HepG2 (cell line): ENCODE measurements around the gene HYOU1. TPM values are rescaled to one million over a fixed set of nuclear protein-coding genes. Genes with fewer than 3 reads are reported as not detected.

Experiments
- CEBPG ChIP-seq: IDR thresholded peaks from 2 replicates; pipeline ENCODE4 v1.6.1; 2016
- CHCHD3 ChIP-seq: sonication (generic); formaldehyde crosslinking; IDR thresholded peaks from 2 replicates; pipeline ENCODE4 v1.8.0; 2022; ENCODE audit warnings: mild to moderate bottlenecking, missing genetic modification reagents, moderate library complexity
- FLYWCH1 ChIP-seq: sonication (generic); formaldehyde crosslinking; IDR thresholded peaks from 2 replicates; pipeline ENCODE4 v1.8.1; 2023; ENCODE audit warnings: mild to moderate bottlenecking, missing genetic modification reagents
- FOXA1 ChIP-seq, 2 experiments: fragments of 450-650 bp in 1 of 2; sonication (generic) in 1 of 2; formaldehyde crosslinking in 1 of 2; IDR thresholded peaks; 2 replicates each; pipeline versions ENCODE4 v1.4.0 to v1.6.1; 2016 to 2020; ENCODE audit warnings: missing genetic modification reagents in 1 of 2
- KDM5A ChIP-seq: fragments of 200-600 bp; sonication (generic); IDR thresholded peaks from 2 replicates; pipeline ENCODE4 v1.7.0; 2018; ENCODE audit warnings: antibody characterized with exemption, mild to moderate bottlenecking, low read length, borderline replicate concordance
- KLF6 ChIP-seq: IDR thresholded peaks from 2 replicates; pipeline ENCODE4 v1.8.0; 2016; ENCODE audit warnings: missing biosample characterization, missing genetic modification reagents
- MXI1 ChIP-seq: IDR thresholded peaks from 3 replicates; pipeline ENCODE4 v1.6.1; 2012; ENCODE audit warnings: low read depth, low read length, inconsistent platforms, borderline replicate concordance
- NCOA1 ChIP-seq: sonication (generic); formaldehyde crosslinking; IDR thresholded peaks from 2 replicates; pipeline ENCODE4 v1.9.0; 2021; ENCODE audit warnings: missing genetic modification reagents
- NFYB ChIP-seq: sonication (generic); formaldehyde crosslinking; IDR thresholded peaks from 2 replicates; pipeline ENCODE4 v1.4.0; 2020; ENCODE audit warnings: missing genetic modification reagents
- POLR2G ChIP-seq: fragments of 200-400 bp; formaldehyde crosslinking; IDR thresholded peaks from 2 replicates; pipeline ENCODE4 v1.6.1; 2018; ENCODE audit warnings: mild to moderate bottlenecking, low read depth, low read length, moderate library complexity
- SMARCE1 ChIP-seq: fragments of 450-650 bp; IDR thresholded peaks from 2 replicates; pipeline ENCODE4 v1.6.1; 2017; ENCODE audit warnings: borderline replicate concordance
- YEATS4 ChIP-seq: sonication (generic); formaldehyde crosslinking; IDR thresholded peaks from 2 replicates; pipeline ENCODE4 v1.4.0; 2020; ENCODE audit warnings: missing genetic modification reagents, borderline replicate concordance
- YY1 ChIP-seq: IDR thresholded peaks from 2 replicates; pipeline ENCODE4 v1.6.1; 2011; ENCODE audit warnings: low read length, low read depth, moderate library complexity, mild to moderate bottlenecking; ENCODE audit not compliant: insufficient read depth, insufficient replicate concordance
- ZKSCAN5 ChIP-seq: sonication (generic); formaldehyde crosslinking; IDR thresholded peaks from 2 replicates; pipeline ENCODE4 v1.5.1; 2020; ENCODE audit warnings: mild to moderate bottlenecking, missing genetic modification reagents
- ZNF652 ChIP-seq: IDR thresholded peaks from 2 replicates; pipeline ENCODE4 v1.6.1; 2016; ENCODE audit warnings: low read depth, borderline replicate concordance
- ZNF724P ChIP-seq: sonication (generic); formaldehyde crosslinking; IDR thresholded peaks from 2 replicates; pipeline ENCODE4 v1.8.0; 2022; ENCODE audit warnings: missing genetic modification reagents, borderline replicate concordance
- ZNF761 ChIP-seq: sonication (generic); formaldehyde crosslinking; conservative IDR thresholded peaks from 2 replicates; pipeline ENCODE4 v1.4.0; 2020; ENCODE audit warnings: mild to moderate bottlenecking, missing genetic modification reagents
- ZNF879 ChIP-seq: sonication (generic); formaldehyde crosslinking; IDR thresholded peaks from 2 replicates; pipeline ENCODE4 v1.8.1; 2023; ENCODE audit warnings: missing genetic modification reagents
- polyA plus RNA-seq, 8 experiments: library from polyadenylated mRNA; depleted of rRNA in 3 of 8; stranded (reverse) in 7 of 8; unstranded in 1 of 8; fragments of >200 nt; fragmentation: Illumina TruSeq in 4 of 8; extraction: Trizol in 4 of 8; gene quantifications; 2 replicates each; pipeline versions ENCODE4 v1.2.1 to v1.2.3, GENCODE V29; 2011 to 2016; ENCODE audit warnings: low read depth in 4 of 8, missing spikeins in 1 of 8, mixed read lengths in 1 of 8; ENCODE audit not compliant: insufficient read depth in 1 of 8
- total RNA-seq, 5 experiments: library from RNA; depleted of rRNA; stranded (reverse); fragments of >200 nt; fragmentation: Illumina TruSeq; extraction: Trizol; gene quantifications; 2 replicates each; pipeline ENCODE4 v1.2.3, GENCODE V29; 2016; ENCODE audit warnings: low read depth in 1 of 5
- TF ChIP-seq, protein P1 (sequence below): sonication (generic); formaldehyde crosslinking; IDR thresholded peaks from 2 replicates; pipeline ENCODE4 v1.8.0; 2022; ENCODE audit warnings: low read depth, missing genetic modification reagents
- TF ChIP-seq, protein P2 (sequence below): sonication (generic); formaldehyde crosslinking; IDR thresholded peaks from 2 replicates; pipeline ENCODE4 v1.8.0; 2023; ENCODE audit warnings: mild to moderate bottlenecking, missing genetic modification reagents
- TF ChIP-seq, protein P3 (sequence below): IDR thresholded peaks from 2 replicates; pipeline ENCODE4 v1.6.1; 2012; ENCODE audit warnings: low read depth, low read length, improper control_type of control experiment
- TF ChIP-seq, protein P4 (sequence below), 2 experiments: sonication (generic) in 1 of 2; formaldehyde crosslinking in 1 of 2; IDR thresholded peaks; 2 replicates each; pipeline versions ENCODE4 v1.4.0 to v1.6.1; 2016 to 2020; ENCODE audit warnings: borderline replicate concordance in 1 of 2, low read depth in 1 of 2, mild to moderate bottlenecking in 1 of 2, missing genetic modification reagents in 1 of 2

Gene HYOU1
- total and polyA plus RNA-seq, 2 of the 13 experiments (the other 11 are each of a cell fraction or from before 2014, with no cell fraction given) = 127 to 155 TPM

DNA sequence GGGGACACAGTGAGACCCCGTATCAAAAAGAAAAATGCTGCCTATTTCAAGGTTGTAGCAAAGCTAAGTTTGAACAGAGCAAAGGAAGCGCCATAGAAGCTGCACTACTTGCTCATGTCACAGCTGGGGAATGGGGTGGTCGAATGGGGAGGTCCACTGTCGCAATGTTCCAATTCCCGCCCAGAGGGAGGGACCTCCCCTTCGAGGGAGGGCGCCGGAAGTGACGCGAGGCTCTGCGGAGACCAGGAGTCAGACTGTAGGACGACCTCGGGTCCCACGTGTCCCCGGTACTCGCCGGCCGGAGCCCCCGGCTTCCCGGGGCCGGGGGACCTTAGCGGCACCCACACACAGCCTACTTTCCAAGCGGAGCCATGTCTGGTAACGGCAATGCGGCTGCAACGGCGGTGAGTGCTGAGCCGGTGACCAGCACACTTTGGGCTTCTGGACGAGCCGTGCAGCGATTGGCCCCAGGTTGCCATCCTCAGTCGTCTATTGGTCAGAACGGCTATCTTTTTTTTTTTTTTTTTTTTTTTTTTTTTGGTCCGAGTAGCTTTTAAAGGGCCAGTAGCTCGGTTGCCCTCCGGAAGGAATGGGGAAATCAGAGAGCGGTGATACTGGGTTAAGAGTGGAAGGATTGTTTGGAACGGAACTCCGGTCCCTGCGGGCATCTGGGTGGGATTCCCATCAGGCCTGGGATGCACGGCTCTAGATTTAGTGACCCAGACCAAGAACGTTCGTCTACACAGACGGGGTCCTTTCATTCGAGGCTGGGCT lies 27.8 kb upstream of the HYOU1 start, which contains the start of gene HMBS (continued):
- TF ChIP-seq, protein P1, sequence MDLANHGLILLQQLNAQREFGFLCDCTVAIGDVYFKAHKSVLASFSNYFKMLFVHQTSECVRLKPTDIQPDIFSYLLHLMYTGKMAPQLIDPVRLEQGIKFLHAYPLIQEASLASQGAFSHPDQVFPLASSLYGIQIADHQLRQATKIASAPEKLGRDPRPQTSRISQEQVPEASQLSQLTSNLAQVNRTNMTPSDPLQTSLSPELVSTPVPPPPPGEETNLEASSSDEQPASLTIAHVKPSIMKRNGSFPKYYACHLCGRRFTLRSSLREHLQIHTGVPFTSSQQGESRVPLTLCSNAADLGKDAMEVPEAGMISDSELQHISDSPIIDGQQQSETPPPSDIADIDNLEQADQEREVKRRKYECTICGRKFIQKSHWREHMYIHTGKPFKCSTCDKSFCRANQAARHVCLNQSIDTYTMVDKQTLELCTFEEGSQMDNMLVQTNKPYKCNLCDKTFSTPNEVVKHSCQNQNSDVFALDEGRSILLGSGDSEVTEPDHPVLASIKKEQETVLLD = no peak
- TF ChIP-seq FOXA1 (IDR thresholded peaks at IDR 0.05) (no peak), FOXA1 (CRISPR knock-in tag; IDR thresholded peaks at IDR 0.05) (no peak), ZNF652 (CRISPR knock-in tag) (no peak; the same call in 1 of the 2 replicates), YEATS4 (CRISPR knock-in tag) (peak; percentile 78), NCOA1 (no peak), FLYWCH1 (CRISPR knock-in tag) (no peak), YY1 (peak; percentile 54), KLF6 (CRISPR knock-in tag) (no peak; the same call in none of the 2 replicates), MXI1 (peak; percentile 81; the same call in 1 of the 3 replicates), NFYB (CRISPR knock-in tag) (peak; percentile 85), ZNF724P (peak; percentile 57; the same call in 1 of the 2 replicates), ZNF761 (CRISPR knock-in tag) (peak; percentile 95), CHCHD3 (CRISPR knock-in tag) (no peak), CEBPG (CRISPR knock-in tag) (peak; percentile 91), ZKSCAN5 (CRISPR knock-in tag) (no peak), SMARCE1 (no peak), ZNF879 (CRISPR knock-in tag) (no peak), POLR2G (peak; percentile 92), KDM5A (peak; percentile 90)
- TF ChIP-seq, protein P2, sequence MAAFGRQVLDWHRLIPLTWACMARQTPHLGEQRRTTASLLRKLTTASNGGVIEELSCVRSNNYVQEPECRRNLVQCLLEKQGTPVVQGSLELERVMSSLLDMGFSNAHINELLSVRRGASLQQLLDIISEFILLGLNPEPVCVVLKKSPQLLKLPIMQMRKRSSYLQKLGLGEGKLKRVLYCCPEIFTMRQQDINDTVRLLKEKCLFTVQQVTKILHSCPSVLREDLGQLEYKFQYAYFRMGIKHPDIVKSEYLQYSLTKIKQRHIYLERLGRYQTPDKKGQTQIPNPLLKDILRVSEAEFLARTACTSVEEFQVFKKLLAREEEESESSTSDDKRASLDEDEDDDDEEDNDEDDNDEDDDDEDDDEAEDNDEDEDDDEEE (CRISPR knock-in tag) = no peak
- TF ChIP-seq, protein P3, sequence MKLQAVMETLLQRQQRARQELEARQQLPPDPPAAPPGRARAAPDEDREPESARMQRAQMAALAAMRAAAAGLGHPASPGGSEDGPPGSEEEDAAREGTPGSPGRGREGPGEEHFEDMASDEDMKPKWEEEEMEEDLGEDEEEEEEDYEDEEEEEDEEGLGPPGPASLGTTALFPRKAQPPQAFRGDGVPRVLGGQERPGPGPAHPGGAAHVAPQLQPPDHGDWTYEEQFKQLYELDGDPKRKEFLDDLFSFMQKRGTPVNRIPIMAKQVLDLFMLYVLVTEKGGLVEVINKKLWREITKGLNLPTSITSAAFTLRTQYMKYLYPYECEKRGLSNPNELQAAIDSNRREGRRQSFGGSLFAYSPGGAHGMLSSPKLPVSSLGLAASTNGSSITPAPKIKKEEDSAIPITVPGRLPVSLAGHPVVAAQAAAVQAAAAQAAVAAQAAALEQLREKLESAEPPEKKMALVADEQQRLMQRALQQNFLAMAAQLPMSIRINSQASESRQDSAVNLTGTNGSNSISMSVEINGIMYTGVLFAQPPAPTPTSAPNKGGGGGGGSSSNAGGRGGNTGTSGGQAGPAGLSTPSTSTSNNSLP = no peak
- TF ChIP-seq, protein P4, sequence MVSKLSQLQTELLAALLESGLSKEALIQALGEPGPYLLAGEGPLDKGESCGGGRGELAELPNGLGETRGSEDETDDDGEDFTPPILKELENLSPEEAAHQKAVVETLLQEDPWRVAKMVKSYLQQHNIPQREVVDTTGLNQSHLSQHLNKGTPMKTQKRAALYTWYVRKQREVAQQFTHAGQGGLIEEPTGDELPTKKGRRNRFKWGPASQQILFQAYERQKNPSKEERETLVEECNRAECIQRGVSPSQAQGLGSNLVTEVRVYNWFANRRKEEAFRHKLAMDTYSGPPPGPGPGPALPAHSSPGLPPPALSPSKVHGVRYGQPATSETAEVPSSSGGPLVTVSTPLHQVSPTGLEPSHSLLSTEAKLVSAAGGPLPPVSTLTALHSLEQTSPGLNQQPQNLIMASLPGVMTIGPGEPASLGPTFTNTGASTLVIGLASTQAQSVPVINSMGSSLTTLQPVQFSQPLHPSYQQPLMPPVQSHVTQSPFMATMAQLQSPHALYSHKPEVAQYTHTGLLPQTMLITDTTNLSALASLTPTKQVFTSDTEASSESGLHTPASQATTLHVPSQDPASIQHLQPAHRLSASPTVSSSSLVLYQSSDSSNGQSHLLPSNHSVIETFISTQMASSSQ (IDR thresholded peaks at IDR 0.05; ENCODE audit: low read depth) = no peak
- TF ChIP-seq, protein P4 (CRISPR knock-in tag; IDR thresholded peaks at IDR 0.05; ENCODE audit: borderline replicate concordance) = peak; percentile 76; the same call in 1 of the 2 replicates
